GM23338 (cell line): Measurements from ENCODE around the gene WWOX.

Experiments
- CREB1 ChIP-seq: fragments of 250-450 bp; sonication (Bioruptor Pico); IDR thresholded peaks from 2 replicates; pipeline ENCODE4 v1.5.0; 2020; ENCODE audit warnings: low read depth, mild to moderate bottlenecking, moderate library complexity
- CTCF ChIP-seq, 2 experiments: fragments of 200-600 bp in 1 of 2; sonication (generic) in 1 of 2; conservative IDR thresholded peaks; 2 replicates each; pipeline versions ENCODE4 v1.5.1 to v1.6.1; 2016 to 2017; ENCODE audit warnings: antibody characterized with exemption in 2 of 2, low read depth in 2 of 2, mild to moderate bottlenecking in 2 of 2, moderate library complexity in 1 of 2
- ETS1 ChIP-seq: IDR thresholded peaks from 2 replicates; pipeline ENCODE4 v1.6.1; 2016; ENCODE audit warnings: antibody characterized with exemption
- EZH2 ChIP-seq: fragments of 200-600 bp; sonication (generic); IDR thresholded peaks from one replicate; pipeline ENCODE4 v1.8.0; 2017; ENCODE audit warnings: antibody characterized with exemption, mild to moderate bottlenecking, low read depth; ENCODE audit not compliant: unreplicated experiment
- EZH2phosphoT487 ChIP-seq: fragments of 200-600 bp; sonication (generic); IDR thresholded peaks from one replicate; pipeline ENCODE4 v1.8.1; 2018; ENCODE audit warnings: antibody characterized with exemption; ENCODE audit not compliant: unreplicated experiment
- JUNB ChIP-seq: IDR thresholded peaks from one replicate; pipeline ENCODE4 v1.6.1; 2016; ENCODE audit warnings: antibody characterized with exemption; ENCODE audit not compliant: unreplicated experiment
- NANOG ChIP-seq: IDR thresholded peaks from 2 replicates; pipeline ENCODE4 v1.6.1; 2016; ENCODE audit warnings: antibody characterized with exemption, borderline replicate concordance
- POLR2AphosphoS5 ChIP-seq: IDR thresholded peaks from 2 replicates; pipeline ENCODE4 v1.6.1; 2016; ENCODE audit warnings: antibody characterized with exemption, low read depth
- REST ChIP-seq: IDR thresholded peaks from one replicate; pipeline ENCODE4 v1.6.1; 2018; ENCODE audit warnings: antibody characterized with exemption; ENCODE audit not compliant: unreplicated experiment
- STAT1 ChIP-seq: IDR thresholded peaks from one replicate; pipeline ENCODE4 v1.6.1; 2016; ENCODE audit warnings: antibody characterized with exemption; ENCODE audit not compliant: unreplicated experiment
- ZNF114 ChIP-seq: fragments of 250-450 bp; sonication (Bioruptor Pico); IDR thresholded peaks from 2 replicates; pipeline ENCODE4 v1.5.0; 2020; ENCODE audit warnings: mild to moderate bottlenecking, moderate library complexity
- ZNF331 ChIP-seq: fragments of 250-450 bp; sonication (Bioruptor Pico); IDR thresholded peaks from 2 replicates; pipeline ENCODE4 v1.5.0; 2020; ENCODE audit warnings: low read depth, mild to moderate bottlenecking, moderate library complexity

DNA sequence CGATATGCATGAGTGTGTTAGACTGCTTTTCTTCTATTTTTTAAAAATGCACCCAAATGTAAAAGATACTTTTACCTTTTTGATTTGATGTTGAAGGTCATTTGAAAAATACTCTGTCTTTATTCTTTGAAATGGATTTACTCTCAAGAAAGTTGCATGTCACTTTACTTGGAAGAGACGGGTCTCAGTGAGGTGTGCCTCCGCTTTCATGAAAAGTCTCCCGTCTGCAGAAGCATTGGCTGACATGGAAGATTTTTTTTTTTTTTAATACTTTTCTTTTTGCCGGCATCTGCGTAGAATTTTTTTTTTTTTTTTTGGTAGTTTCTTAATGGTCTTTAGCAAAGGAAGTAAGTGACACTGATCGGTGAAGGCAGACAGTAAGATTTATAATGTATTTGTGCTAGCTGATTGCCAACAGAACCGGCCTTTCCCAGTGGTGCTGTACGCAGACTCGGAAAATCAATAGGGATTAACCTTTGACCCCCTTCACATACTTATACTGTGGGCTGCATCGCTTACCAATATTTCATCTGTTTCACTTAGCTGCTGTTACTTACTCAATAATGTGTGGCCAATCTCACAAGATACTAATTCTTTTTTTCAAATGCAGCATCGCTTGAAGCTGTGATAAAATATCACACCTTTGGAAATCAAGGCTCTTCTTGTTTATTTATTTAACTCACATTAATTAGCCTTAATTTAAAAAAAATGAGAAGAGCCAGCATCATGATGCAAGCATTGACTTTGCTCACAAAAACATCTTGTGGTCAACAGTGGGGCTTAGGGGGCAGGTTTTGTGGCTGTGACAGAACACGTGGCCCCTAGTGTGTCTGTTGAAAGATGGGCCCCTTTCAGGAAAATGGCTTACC, 383.9 kb downstream of the WWOX start:
- TF ChIP-seq CTCF (conservative IDR thresholded peaks at IDR 0.05; ENCODE audit: low read depth in 2 of 2) (no peak), EZH2 (no peak), JUNB (no peak), EZH2phosphoT487 (no peak), POLR2AphosphoS5 (no peak), REST (no peak), NANOG (no peak), CREB1 (CRISPR knock-in tag) (no peak), ETS1 (no peak), ZNF114 (no peak), STAT1 (no peak), ZNF331 (CRISPR knock-in tag) (no peak)
